ENCODE results near the gene BTD.

Gene BTD

GRCh38 chr3:15645740-15646501, 44.4 kb downstream of the BTD start:
- no peak for TF ChIP-seq CTCF (IDR thresholded peaks at IDR 0.05; ENCODE audit: low read depth, low read length, missing control alignments)
- H3K4me3 ChIP-seq (replicated peaks; ENCODE audit: low read depth, low read length), result no peak overlapping the region
- peak; percentile 81 for DNase-seq (ENCODE audit: extremely low read depth, low read depth)

- no peak for TF ChIP-seq CTCF (IDR thresholded peaks at IDR 0.05; ENCODE audit: low read depth, low read length, missing control alignments)
- peak; percentile 98 for DNase-seq (ENCODE audit: extremely low read depth, low read depth)
- H3K4me3 ChIP-seq (replicated peaks; ENCODE audit: low read depth, low read length), result 0 out of 2 replicates have a peak overlapping the region, but pooled peaks have one; percentile 11
Observed at GRCh38 chr3:15646851-15647511, 45.4 kb downstream of the BTD start.

GRCh38 chr3:15647611-15648167, 46.1 kb downstream of the BTD start:
- DNase-seq (ENCODE audit: extremely low read depth, low read depth), result peak; percentile 91
- no peak overlapping the region for H3K4me3 ChIP-seq (replicated peaks; ENCODE audit: low read depth, low read length)
- TF ChIP-seq CTCF (IDR thresholded peaks at IDR 0.05; ENCODE audit: low read depth, low read length, missing control alignments), result no peak

- H3K4me3 ChIP-seq (replicated peaks; ENCODE audit: low read depth, low read length), result no peak overlapping the region
- TF ChIP-seq CTCF (IDR thresholded peaks at IDR 0.05; ENCODE audit: low read depth, low read length, missing control alignments), result no peak
- no peak for DNase-seq (ENCODE audit: extremely low read depth, low read depth)
Observed at GRCh38 chr3:15649341-15649740, 47.8 kb downstream of the BTD start.

GRCh38 chr3:15649858-15650257, 48.3 kb downstream of the BTD start:
- DNase-seq (ENCODE audit: extremely low read depth, low read depth), result no peak
- no peak for TF ChIP-seq CTCF (IDR thresholded peaks at IDR 0.05; ENCODE audit: low read depth, low read length, missing control alignments)
- no peak overlapping the region for H3K4me3 ChIP-seq (replicated peaks; ENCODE audit: low read depth, low read length)

GRCh38 chr3:15651396-15651795, 49.9 kb downstream of the BTD start:
- TF ChIP-seq CTCF (IDR thresholded peaks at IDR 0.05; ENCODE audit: low read depth, low read length, missing control alignments), result no peak
- no peak overlapping the region for H3K4me3 ChIP-seq (replicated peaks; ENCODE audit: low read depth, low read length)
- no peak for DNase-seq (ENCODE audit: extremely low read depth, low read depth)

Measured in HFF-Myc (cell line).